ENCODE measurements around the gene ZNF433.

DNA sequence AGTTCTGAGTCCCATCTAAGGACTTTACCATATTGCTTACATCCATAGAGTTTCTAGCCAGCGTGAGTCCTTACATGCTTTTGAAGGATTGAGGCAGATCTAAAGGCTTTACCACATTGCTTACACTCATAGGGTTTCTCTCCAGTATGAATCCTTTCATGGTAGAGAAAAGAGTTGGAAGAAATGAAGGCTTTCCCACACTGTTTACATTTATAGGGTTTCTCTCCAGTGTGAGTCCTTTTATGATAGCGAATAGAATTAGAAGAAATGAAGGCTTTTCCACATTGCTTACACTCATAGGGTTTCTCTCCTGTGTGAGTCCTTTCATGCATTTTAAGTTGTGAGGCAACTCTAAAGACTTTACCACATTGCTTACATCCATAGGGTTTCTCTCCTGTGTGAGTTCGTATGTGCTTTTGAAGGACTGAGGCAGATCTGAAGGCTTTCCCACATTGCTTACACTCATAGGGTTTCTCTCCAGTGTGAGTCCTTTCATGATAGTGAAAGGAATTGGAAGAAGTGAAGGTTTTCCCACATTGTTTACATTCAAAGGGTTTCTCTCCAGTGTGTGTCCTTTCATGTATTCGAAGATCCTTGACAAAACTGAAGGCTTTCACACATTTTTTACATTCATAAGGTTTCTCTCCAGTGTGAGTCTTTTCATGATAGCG is 8.4 kb upstream of the ZNF433 start:
- TF ChIP-seq, protein P1, sequence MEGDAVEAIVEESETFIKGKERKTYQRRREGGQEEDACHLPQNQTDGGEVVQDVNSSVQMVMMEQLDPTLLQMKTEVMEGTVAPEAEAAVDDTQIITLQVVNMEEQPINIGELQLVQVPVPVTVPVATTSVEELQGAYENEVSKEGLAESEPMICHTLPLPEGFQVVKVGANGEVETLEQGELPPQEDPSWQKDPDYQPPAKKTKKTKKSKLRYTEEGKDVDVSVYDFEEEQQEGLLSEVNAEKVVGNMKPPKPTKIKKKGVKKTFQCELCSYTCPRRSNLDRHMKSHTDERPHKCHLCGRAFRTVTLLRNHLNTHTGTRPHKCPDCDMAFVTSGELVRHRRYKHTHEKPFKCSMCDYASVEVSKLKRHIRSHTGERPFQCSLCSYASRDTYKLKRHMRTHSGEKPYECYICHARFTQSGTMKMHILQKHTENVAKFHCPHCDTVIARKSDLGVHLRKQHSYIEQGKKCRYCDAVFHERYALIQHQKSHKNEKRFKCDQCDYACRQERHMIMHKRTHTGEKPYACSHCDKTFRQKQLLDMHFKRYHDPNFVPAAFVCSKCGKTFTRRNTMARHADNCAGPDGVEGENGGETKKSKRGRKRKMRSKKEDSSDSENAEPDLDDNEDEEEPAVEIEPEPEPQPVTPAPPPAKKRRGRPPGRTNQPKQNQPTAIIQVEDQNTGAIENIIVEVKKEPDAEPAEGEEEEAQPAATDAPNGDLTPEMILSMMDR (IDR thresholded peaks at IDR 0.05): no peak
- TF ChIP-seq POLR2AphosphoS5 (IDR thresholded peaks at IDR 0.05): no peak

Measured in gastroesophageal sphincter (tissue), 3 donors.